ENCODE results near the gene PRR30. TPM values are rescaled to one million over a fixed set of nuclear protein-coding genes. Genes with fewer than 3 reads are reported as not detected.

PRR30 gene
- polyA plus RNA-seq, 1 experiment, result not detected

DNA sequence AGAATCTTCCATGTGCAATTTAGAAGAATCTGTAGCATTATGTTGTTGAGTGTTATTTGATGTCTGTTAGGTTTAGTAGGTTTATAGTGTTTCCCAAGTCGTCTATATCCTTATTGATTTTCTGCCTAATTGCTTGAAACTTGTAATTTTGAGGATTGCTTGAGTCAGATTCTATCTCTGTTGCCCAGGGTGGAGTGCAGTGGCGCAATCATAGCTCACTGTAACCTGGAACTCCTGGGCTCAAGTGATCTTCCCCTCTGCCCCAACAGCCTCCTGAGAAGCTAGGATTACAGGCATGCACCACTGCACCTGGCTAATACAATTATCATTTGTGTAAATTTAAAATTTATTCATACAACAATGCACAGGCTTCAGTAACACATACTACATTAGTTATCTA lies 6.5 kb upstream of the PRR30 start:
- H3K27ac ChIP-seq (ENCODE audit: low read depth, low read length), result no peak overlapping the region
- ChIA-PET CTCF (no interaction called here), POLR2A (no interaction called here)
- no peak for DNase-seq (ENCODE audit: low read depth, low spot score)
- H3K27me3 ChIP-seq (ENCODE audit: control insufficient read depth, insufficient read depth, low read length), result peaks cover 29% of the 10 kb centered on the region
- H3K9me3 ChIP-seq (ENCODE audit: control insufficient read depth, insufficient read depth, low read length), result peaks cover 6% of the 10 kb centered on the region
- no peak overlapping the region for H3K4me3 ChIP-seq (ENCODE audit: low read depth, low read length)
- TF ChIP-seq, protein P1, sequence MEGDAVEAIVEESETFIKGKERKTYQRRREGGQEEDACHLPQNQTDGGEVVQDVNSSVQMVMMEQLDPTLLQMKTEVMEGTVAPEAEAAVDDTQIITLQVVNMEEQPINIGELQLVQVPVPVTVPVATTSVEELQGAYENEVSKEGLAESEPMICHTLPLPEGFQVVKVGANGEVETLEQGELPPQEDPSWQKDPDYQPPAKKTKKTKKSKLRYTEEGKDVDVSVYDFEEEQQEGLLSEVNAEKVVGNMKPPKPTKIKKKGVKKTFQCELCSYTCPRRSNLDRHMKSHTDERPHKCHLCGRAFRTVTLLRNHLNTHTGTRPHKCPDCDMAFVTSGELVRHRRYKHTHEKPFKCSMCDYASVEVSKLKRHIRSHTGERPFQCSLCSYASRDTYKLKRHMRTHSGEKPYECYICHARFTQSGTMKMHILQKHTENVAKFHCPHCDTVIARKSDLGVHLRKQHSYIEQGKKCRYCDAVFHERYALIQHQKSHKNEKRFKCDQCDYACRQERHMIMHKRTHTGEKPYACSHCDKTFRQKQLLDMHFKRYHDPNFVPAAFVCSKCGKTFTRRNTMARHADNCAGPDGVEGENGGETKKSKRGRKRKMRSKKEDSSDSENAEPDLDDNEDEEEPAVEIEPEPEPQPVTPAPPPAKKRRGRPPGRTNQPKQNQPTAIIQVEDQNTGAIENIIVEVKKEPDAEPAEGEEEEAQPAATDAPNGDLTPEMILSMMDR (IDR thresholded peaks at IDR 0.05; ENCODE audit: low read depth, low read length), result no peak

DNA sequence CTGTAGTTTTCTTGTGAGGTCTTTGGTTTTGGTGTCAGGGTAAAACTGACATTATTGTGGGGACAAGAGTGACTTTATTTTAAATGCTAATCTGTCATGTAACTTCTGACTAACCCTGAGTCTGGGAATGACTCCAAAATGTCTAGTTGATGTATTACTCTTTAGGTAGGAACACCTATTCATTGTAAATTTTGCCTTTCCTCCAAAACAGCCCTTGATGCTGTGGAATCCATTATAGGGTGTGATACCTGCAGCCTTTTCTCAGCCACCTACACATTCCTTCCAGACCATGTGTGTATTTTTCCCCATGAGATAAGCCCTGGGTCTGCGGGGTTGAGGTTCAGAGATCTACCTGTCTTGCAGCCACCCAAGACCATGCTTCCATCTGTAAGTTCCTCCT lies 4.1 kb upstream of the PRR30 start:
- no peak for DNase-seq (ENCODE audit: low read depth, low spot score)
- CTCF ChIA-PET, result no interaction called here
- POLR2A ChIA-PET, result no interaction called here
- peaks cover 26% of the 10 kb centered on the region for H3K27me3 ChIP-seq (ENCODE audit: control insufficient read depth, insufficient read depth, low read length)
- H3K9me3 ChIP-seq (ENCODE audit: control insufficient read depth, insufficient read depth, low read length), result peaks cover 6% of the 10 kb centered on the region
- TF ChIP-seq, protein P1 (IDR thresholded peaks at IDR 0.05; ENCODE audit: low read depth, low read length), result no peak
- no peak overlapping the region for H3K4me3 ChIP-seq (ENCODE audit: low read depth, low read length)
- H3K27ac ChIP-seq (ENCODE audit: low read depth, low read length), result no peak overlapping the region

DNA sequence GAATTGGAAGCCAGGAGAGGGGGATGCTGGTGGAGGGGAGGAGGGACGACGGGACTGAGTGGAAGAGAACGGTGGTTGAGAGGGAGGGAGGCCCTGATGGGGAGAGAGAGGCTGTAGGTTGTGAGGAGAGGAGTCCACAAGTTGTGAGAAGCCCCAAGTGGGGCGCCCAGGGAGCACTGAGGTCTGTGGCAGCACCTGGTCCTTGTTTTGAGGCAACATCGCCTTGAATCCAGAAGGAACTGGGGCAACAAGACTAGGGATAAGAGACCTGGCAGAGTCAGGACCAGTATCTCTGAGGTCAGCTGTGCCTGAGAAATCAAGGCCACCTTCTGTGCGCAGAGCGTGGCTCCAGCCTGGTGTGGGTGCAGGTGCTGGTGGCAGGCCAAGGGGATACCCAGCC lies 1.1 kb downstream of the PRR30 start:
- Histone ChIP-seq H3K4me3 (ENCODE audit: low read depth, low read length) (no peak overlapping the region), H3K27ac (ENCODE audit: low read depth, low read length) (no peak overlapping the region), H3K9me3 (ENCODE audit: control insufficient read depth, insufficient read depth, low read length) (peaks cover 9% of the 10 kb centered on the region), H3K27me3 (ENCODE audit: control insufficient read depth, insufficient read depth, low read length) (peaks cover 24% of the 10 kb centered on the region)
- TF ChIP-seq, protein P1 (IDR thresholded peaks at IDR 0.05; ENCODE audit: low read depth, low read length), result no peak
- ChIA-PET POLR2A (no interaction called here), CTCF (no interaction called here)
- DNase-seq (ENCODE audit: low read depth, low spot score), result no peak

DNA sequence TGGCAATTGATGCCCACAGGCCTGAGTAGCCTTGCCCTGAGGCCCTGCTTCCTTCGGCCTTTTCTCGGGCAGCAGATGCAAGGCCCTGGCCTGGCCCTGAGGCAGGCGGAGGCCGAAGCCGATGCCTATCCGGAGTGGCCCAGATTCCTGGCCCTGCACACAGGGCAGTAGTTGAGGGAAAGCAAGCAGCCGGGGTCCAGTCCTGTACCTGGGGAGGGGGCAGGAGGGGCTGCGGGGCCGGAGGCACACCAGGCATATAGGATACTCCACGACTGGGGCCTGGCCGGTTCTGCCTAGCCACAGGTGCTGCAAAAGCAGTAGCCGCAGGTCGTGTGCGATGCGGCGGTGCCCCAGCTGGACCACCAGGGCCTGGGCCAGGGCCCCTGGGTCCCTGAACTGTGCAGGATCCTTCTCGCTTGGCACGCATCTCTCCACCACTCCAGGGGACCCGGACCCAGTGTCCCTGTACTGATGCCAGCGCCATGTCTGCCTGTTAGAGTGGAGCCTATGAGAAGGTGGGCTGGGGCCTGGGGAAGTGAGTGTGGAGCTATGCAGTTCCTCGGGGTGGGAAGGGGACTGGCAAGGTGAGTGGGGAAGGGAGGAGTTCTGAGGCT lies 1.8 kb downstream of the PRR30 start:
- CTCF ChIA-PET, result no interaction called here
- POLR2A ChIA-PET, result no interaction called here
- Histone ChIP-seq H3K27ac (ENCODE audit: low read depth, low read length) (no peak overlapping the region), H3K9me3 (ENCODE audit: control insufficient read depth, insufficient read depth, low read length) (peaks cover 6% of the 10 kb centered on the region), H3K27me3 (ENCODE audit: control insufficient read depth, insufficient read depth, low read length) (peaks cover 20% of the 10 kb centered on the region), H3K4me3 (ENCODE audit: low read depth, low read length) (no peak overlapping the region)
- no peak for DNase-seq (ENCODE audit: low read depth, low spot score)
- TF ChIP-seq, protein P1 (IDR thresholded peaks at IDR 0.05; ENCODE audit: low read depth, low read length), result no peak

DNA sequence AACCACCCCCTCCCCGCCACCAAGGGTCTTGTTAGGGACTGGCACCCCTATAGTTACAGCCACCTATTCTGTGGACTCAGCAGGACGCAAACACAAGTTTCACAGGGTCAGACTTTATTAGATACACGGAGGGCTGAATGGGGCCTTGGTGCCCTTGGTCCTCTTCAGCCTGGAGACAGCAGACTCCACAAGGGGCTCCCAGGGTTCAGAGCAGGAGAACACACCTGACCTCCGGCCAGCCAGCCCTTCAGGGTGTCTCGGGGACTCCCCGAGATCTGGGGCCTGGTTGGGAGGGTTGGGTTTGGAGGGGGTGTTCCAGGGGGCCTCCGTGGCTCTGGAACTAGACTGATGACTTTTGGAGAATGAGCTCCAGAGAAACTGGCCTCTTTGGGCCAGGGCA lies 2.5 kb downstream of the PRR30 start:
- TF ChIP-seq, protein P1 (IDR thresholded peaks at IDR 0.05; ENCODE audit: low read depth, low read length), result no peak
- H3K27me3 ChIP-seq (ENCODE audit: control insufficient read depth, insufficient read depth, low read length), result peaks cover 16% of the 10 kb centered on the region
- H3K4me3 ChIP-seq (ENCODE audit: low read depth, low read length), result no peak overlapping the region
- DNase-seq (ENCODE audit: low read depth, low spot score), result no peak
- H3K27ac ChIP-seq (ENCODE audit: low read depth, low read length), result no peak overlapping the region
- CTCF ChIA-PET, result no interaction called here
- POLR2A ChIA-PET, result no interaction called here
- peaks cover 3% of the 10 kb centered on the region; the same call in 1 of the 2 replicates for H3K9me3 ChIP-seq (ENCODE audit: control insufficient read depth, insufficient read depth, low read length)
